Neural cell (in vitro differentiated cells): ENCODE data around the gene COMP. TPM values are rescaled to one million over a fixed set of nuclear protein-coding genes. Genes with fewer than 3 reads are reported as not detected.
"Not testable (repeated sequence)": the region's sequence is repeated elsewhere in the genome, so short reads cannot be mapped to it uniquely, and the experiment has no call there.

Source experiments
- H2AFZ ChIP-seq: fragments of 200-600, 300-800 bp; sonication (generic), shearing (Covaris generic); 2 replicates; pipeline ENCODE4 v1.6.0; 2014; ENCODE audit warnings: low read depth, mild to moderate bottlenecking, antibody characterized with exemption, low read length, moderate library complexity
- H3F3A ChIP-seq: fragments of 200-600 bp; shearing (Covaris generic); 2 replicates; pipeline ENCODE4 v1.6.1; 2016; ENCODE audit warnings: mild to moderate bottlenecking, moderate library complexity, mixed read lengths, antibody characterized with exemption, low read length; ENCODE audit not compliant: insufficient read depth, poor library complexity, severe bottlenecking
- H3K27ac ChIP-seq: fragments of 200-600, 300-800 bp; sonication (generic), shearing (Covaris generic); 2 replicates; pipeline ENCODE4 v1.5.1; 2014; ENCODE audit warnings: mild to moderate bottlenecking, low read length, moderate library complexity
- H3K27me3 ChIP-seq: fragments of 300-800, 200-600 bp; sonication (generic), shearing (Covaris generic); 2 replicates; pipeline ENCODE4 v1.6.0; 2014; ENCODE audit warnings: mild to moderate bottlenecking, low read depth, low read length, moderate library complexity; ENCODE audit not compliant: insufficient read depth
- H3K36me3 ChIP-seq: fragments of 300-800, 200-600 bp; sonication (generic), shearing (Covaris generic); 2 replicates; pipeline ENCODE4 v1.5.1; 2014; ENCODE audit warnings: mild to moderate bottlenecking, antibody characterized with exemption, low read length, moderate library complexity; ENCODE audit not compliant: insufficient read depth
- H3K4me2 ChIP-seq: fragments of 300-800, 200-600 bp; sonication (generic), shearing (Covaris generic); 2 replicates; pipeline ENCODE4 v1.6.0; 2014; ENCODE audit warnings: mild to moderate bottlenecking, low read length
- H3K4me3 ChIP-seq: fragments of 300-800, 200-600 bp; sonication (generic), shearing (Covaris generic); 2 replicates; pipeline ENCODE4 v1.5.1; 2014; ENCODE audit warnings: mild to moderate bottlenecking, low read length, moderate library complexity
- H3K79me2 ChIP-seq: fragments of 200-600 bp; shearing (Covaris generic); replicated peaks from 2 replicates; pipeline ENCODE4 v1.6.0; 2014; ENCODE audit warnings: mild to moderate bottlenecking, low read length, moderate library complexity; ENCODE audit not compliant: insufficient read depth
- H3K9ac ChIP-seq: fragments of 300-800, 200-600 bp; sonication (generic), shearing (Covaris generic); 2 replicates; pipeline ENCODE4 v1.6.1; 2016; ENCODE audit warnings: mild to moderate bottlenecking, low read length, mixed read lengths
- H3K9me2 ChIP-seq: fragments of 200-600 bp; shearing (Covaris generic); 2 replicates; pipeline ENCODE4 v1.6.1; 2016; ENCODE audit warnings: mild to moderate bottlenecking, low read length, mixed read lengths; ENCODE audit not compliant: insufficient read depth
- H3K9me3 ChIP-seq: fragments of 200-600, 300-800 bp; sonication (generic), shearing (Covaris generic); 2 replicates; pipeline ENCODE4 v1.6.1; 2016; ENCODE audit warnings: mild to moderate bottlenecking, mixed run types, low read length, moderate library complexity, mixed read lengths
- H4K20me1 ChIP-seq: fragments of 200-600 bp; shearing (Covaris generic); 2 replicates; pipeline ENCODE4 v1.6.1; 2016; ENCODE audit warnings: mild to moderate bottlenecking, mixed run types; ENCODE audit not compliant: insufficient read depth
- CTCF ChIP-seq: fragments of 450-650 bp; IDR thresholded peaks from 2 replicates; pipeline ENCODE4 v1.5.1; 2014; ENCODE audit warnings: antibody characterized with exemption, mild to moderate bottlenecking, moderate library complexity; ENCODE audit not compliant: poor library complexity, severe bottlenecking
- EP300 ChIP-seq: fragments of 450-650 bp; conservative IDR thresholded peaks from 2 replicates; pipeline ENCODE4 v1.6.1; 2014; ENCODE audit warnings: antibody characterized with exemption, mild to moderate bottlenecking, moderate library complexity; ENCODE audit not compliant: poor library complexity, severe bottlenecking
- EZH2 ChIP-seq: fragments of 200-600, 300-800 bp; shearing (Covaris generic), sonication (generic); IDR thresholded peaks from 2 replicates; pipeline ENCODE4 v1.6.1; 2014; ENCODE audit warnings: antibody characterized with exemption, low read length, borderline replicate concordance, mild to moderate bottlenecking; ENCODE audit not compliant: insufficient read depth, poor library complexity, severe bottlenecking
- MXI1 ChIP-seq: fragments of 450-650 bp; conservative IDR thresholded peaks from 2 replicates; pipeline ENCODE4 v1.6.1; 2014; ENCODE audit warnings: antibody characterized with exemption, mild to moderate bottlenecking; ENCODE audit not compliant: poor library complexity, severe bottlenecking
- RAD21 ChIP-seq: fragments of 450-650 bp; conservative IDR thresholded peaks from 2 replicates; pipeline ENCODE4 v1.6.1; 2014; ENCODE audit warnings: antibody characterized with exemption, mild to moderate bottlenecking, moderate library complexity
- REST ChIP-seq: IDR thresholded peaks from 2 replicates; pipeline ENCODE4 v1.6.1; 2012; ENCODE audit warnings: borderline replicate concordance
- SMC3 ChIP-seq: fragments of 450-650 bp; conservative IDR thresholded peaks from 2 replicates; pipeline ENCODE4 v1.6.1; 2014; ENCODE audit warnings: antibody characterized with exemption, mild to moderate bottlenecking, moderate library complexity; ENCODE audit not compliant: poor library complexity
- TAF1 ChIP-seq: IDR thresholded peaks from 2 replicates; pipeline ENCODE4 v1.6.1; 2012; ENCODE audit warnings: low read depth
- polyA plus RNA-seq: library from polyadenylated mRNA; depleted of rRNA; stranded (reverse); fragments of >200 nt; gene quantifications from 2 replicates; pipeline ENCODE4 v1.2.3, GENCODE V29; 2014

COMP gene
- polyA plus RNA-seq, 1 donor from 2014 or later: not detected

DNA sequence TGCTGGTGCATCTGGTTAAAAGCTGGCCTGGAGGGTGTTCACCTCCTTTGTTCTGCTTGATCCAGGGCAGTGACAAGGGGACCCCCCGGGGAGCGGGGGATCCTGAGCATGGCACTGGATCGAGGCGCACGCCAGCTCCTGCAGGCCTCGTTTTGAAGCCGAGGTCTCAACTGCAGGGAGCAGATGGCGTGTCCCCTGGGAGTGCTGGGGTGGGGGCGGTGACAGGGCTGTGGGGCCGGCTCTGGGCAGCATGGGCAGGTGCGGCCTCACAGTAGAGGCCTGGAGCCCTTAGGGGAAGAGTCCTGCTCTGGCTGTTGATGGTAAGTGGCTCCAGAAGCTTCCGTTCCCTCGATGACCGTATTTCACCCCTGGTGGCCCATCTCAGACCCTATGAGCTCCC lies 55.8 kb downstream of the COMP start:
- TF ChIP-seq EP300 (no peak), TAF1 (no peak), SMC3 (no peak), RAD21 (no peak), EZH2 (no peak), CTCF (no peak), REST (no peak), MXI1 (no peak)
- Histone ChIP-seq H3F3A (no peaks in the 10 kb centered on the region), H3K9me2 (no peaks in the 10 kb centered on the region), H3K27me3 (no peaks in the 10 kb centered on the region), H3K4me2 (no peak overlapping the region), H3K9ac (no peak overlapping the region), H3K79me2 (no peaks in the 10 kb centered on the region), H3K36me3 (no peaks in the 10 kb centered on the region), H3K9me3 (no peaks in the 10 kb centered on the region), H3K27ac (no peak overlapping the region), H4K20me1 (no peaks in the 10 kb centered on the region), H2AFZ (no peak overlapping the region), H3K4me3 (no peak overlapping the region)

DNA sequence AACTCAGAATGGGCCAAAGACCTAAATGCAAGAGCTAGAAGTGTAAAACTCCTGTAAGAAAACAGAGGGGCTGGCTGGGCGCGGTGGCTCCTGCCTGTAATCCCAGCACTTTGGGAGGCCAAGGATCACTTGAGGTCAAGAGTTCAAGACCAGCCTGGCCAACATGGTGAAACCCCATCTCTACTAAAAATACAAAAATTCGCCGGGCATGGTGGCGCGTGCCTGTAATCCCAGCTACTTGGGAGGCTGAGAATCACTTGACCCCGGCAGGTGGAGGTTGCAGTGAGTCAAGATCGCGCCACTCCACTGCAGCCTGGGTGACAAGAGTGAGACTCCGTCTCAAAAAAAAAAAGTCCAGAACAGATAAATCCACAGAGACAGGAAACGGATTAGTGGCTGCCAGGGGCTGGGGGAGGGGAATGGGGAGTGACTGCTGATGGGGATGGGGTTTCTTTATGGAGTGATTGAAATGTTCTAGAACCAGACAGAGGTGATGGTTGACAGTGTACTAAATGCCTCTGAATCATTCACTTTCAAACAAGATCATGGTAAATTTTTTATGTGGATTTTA lies 57.3 kb downstream of the COMP start:
- not testable (repeated sequence) for H3K27me3 ChIP-seq, H2AFZ ChIP-seq, H3K79me2 ChIP-seq, H3K27ac ChIP-seq, H3K9me3 ChIP-seq, H3K36me3 ChIP-seq, H3K9me2 ChIP-seq, H3K4me2 ChIP-seq, H3F3A ChIP-seq, H4K20me1 ChIP-seq, H3K9ac ChIP-seq, H3K4me3 ChIP-seq

- no peak for TF ChIP-seq EP300
- no peak for TF ChIP-seq CTCF
- no peak for TF ChIP-seq TAF1
- no peak for TF ChIP-seq MXI1
- no peak overlapping the region for H3K27ac ChIP-seq
Measured at GRCh38 chr19:18733196-18733647, 57.9 kb downstream of the COMP start.

More at GRCh38 chr19:18733196-18733647, 57.9 kb downstream of the COMP start:
- no peaks in the 10 kb centered on the region for H4K20me1 ChIP-seq
- no peaks in the 10 kb centered on the region for H3F3A ChIP-seq
- no peak overlapping the region for H3K9ac ChIP-seq
- H3K27me3 ChIP-seq: no peaks in the 10 kb centered on the region
- no peaks in the 10 kb centered on the region for H3K36me3 ChIP-seq
- H3K9me2 ChIP-seq: no peaks in the 10 kb centered on the region
- H3K4me2 ChIP-seq: no peak overlapping the region
- no peaks in the 10 kb centered on the region for H3K9me3 ChIP-seq
- no peak overlapping the region for H3K4me3 ChIP-seq
- no peaks in the 10 kb centered on the region for H3K79me2 ChIP-seq
- H2AFZ ChIP-seq: no peak overlapping the region
